Fibroblast of lung (primary cell): Measurements from ENCODE around the gene VPS41.

ENCODE experiments used
- CTCF ChIP-seq, 2 donors: IDR thresholded peaks in 1 of 2; conservative IDR thresholded peaks in 1 of 2; 1 replicate in 1 of 2; 2 replicates in 1 of 2; pipeline ENCODE4 v1.5.1; 2011 to 2012; ENCODE audit warnings: low read length in 2 of 2, control low read depth in 1 of 2, inconsistent platforms in 1 of 2, low read depth in 1 of 2, mild to moderate bottlenecking in 1 of 2
- EZH2 ChIP-seq: IDR thresholded peaks from 2 replicates; pipeline ENCODE4 v1.5.1; 2012; ENCODE audit warnings: low read length, control low read depth, mild to moderate bottlenecking; ENCODE audit errors: missing control alignments

GRCh38 chr7:38907066-38907465 lies 1.9 kb downstream of the VPS41 start:
- TF ChIP-seq CTCF (conservative IDR thresholded peaks at IDR 0.05 in 1 of 2, IDR thresholded peaks at IDR 0.05 in 1 of 2; ENCODE audit: low read depth in 1 of 2, low read length in 2 of 2) = no peak
- no peak for TF ChIP-seq EZH2
